Measurements from ENCODE around the gene CYBA. TPM values are rescaled to one million over a fixed set of nuclear protein-coding genes. Genes with fewer than 3 reads are reported as not detected.

The CYBA gene
- total RNA-seq, 1 donor from 2014 or later = 188 TPM

GRCh38 chr16:88631384-88631783 is 19.5 kb downstream of the CYBA start:
- Histone ChIP-seq H3K27ac (no peak overlapping the region), H3K27me3 (peaks cover 3% of the 10 kb centered on the region), H3K4me3 (no peak overlapping the region), H3K36me3 (peaks cover 0 to 55% of the 10 kb centered on the region in 2 donors), H3K9me3 (no peaks in the 10 kb centered on the region), H3K4me1 (peaks cover 16% of the 10 kb centered on the region)
- TF ChIP-seq POLR2AphosphoS5 (IDR thresholded peaks at IDR 0.05; ENCODE audit: insufficient read depth in 1 of 2, low read depth in 1 of 2) (no peak), POLR2A (IDR thresholded peaks at IDR 0.05) (no peak), CTCF (IDR thresholded peaks at IDR 0.05) (no peak)
- no peak for DNase-seq (ENCODE audit: extremely low spot score in 2 of 2)
- intact Hi-C loops (cut with DNase I) = no loop called here

- intact Hi-C loops (cut with DNase I) = no loop called here
- Histone ChIP-seq H3K9me3 (no peaks in the 10 kb centered on the region), H3K36me3 (peaks cover 0 to 58% of the 10 kb centered on the region in 2 donors), H3K4me3 (no peak overlapping the region), H3K27me3 (no peaks in the 10 kb centered on the region), H3K27ac (no peak overlapping the region), H3K4me1 (peaks cover 16% of the 10 kb centered on the region)
- DNase-seq (ENCODE audit: extremely low spot score in 2 of 2) = no peak
- TF ChIP-seq POLR2A (IDR thresholded peaks at IDR 0.05) = no peak
- no peak for TF ChIP-seq CTCF (IDR thresholded peaks at IDR 0.05)
- no peak for TF ChIP-seq POLR2AphosphoS5 (IDR thresholded peaks at IDR 0.05; ENCODE audit: insufficient read depth in 1 of 2, low read depth in 1 of 2)
Measured at GRCh38 chr16:88630941-88631340, 19.9 kb downstream of the CYBA start.

- intact Hi-C loops (cut with DNase I) = no loop called here
- H3K9me3 ChIP-seq = no peaks in the 10 kb centered on the region
- no peaks in the 10 kb centered on the region for H3K27me3 ChIP-seq
- peaks cover 0 to 63% of the 10 kb centered on the region in 2 donors for H3K36me3 ChIP-seq
- H3K4me3 ChIP-seq = no peak overlapping the region
- H3K27ac ChIP-seq = no peak overlapping the region
- peaks cover 16% of the 10 kb centered on the region for H3K4me1 ChIP-seq
- TF ChIP-seq POLR2A (IDR thresholded peaks at IDR 0.05) (no peak), CTCF (IDR thresholded peaks at IDR 0.05) (no peak), POLR2AphosphoS5 (IDR thresholded peaks at IDR 0.05; ENCODE audit: insufficient read depth in 1 of 2, low read depth in 1 of 2) (no peak)
- DNase-seq (ENCODE audit: extremely low spot score in 2 of 2) = no peak
Measured at GRCh38 chr16:88630433-88630832, 20.4 kb downstream of the CYBA start.

GRCh38 chr16:88629835-88630234 is 21.0 kb downstream of the CYBA start:
- Histone ChIP-seq H3K4me1 (peaks cover 13% of the 10 kb centered on the region), H3K4me3 (no peak overlapping the region), H3K9me3 (no peaks in the 10 kb centered on the region), H3K27ac (no peak overlapping the region), H3K27me3 (no peaks in the 10 kb centered on the region), H3K36me3 (peaks cover 0 to 69% of the 10 kb centered on the region in 2 donors)
- no peak for TF ChIP-seq POLR2AphosphoS5 (IDR thresholded peaks at IDR 0.05; ENCODE audit: insufficient read depth in 1 of 2, low read depth in 1 of 2)
- TF ChIP-seq POLR2A (IDR thresholded peaks at IDR 0.05) = no peak
- no peak for TF ChIP-seq CTCF (IDR thresholded peaks at IDR 0.05)
- no peak for DNase-seq (ENCODE audit: extremely low spot score in 2 of 2)
- intact Hi-C loops (cut with DNase I) = no loop called here

- no peaks in the 10 kb centered on the region for H3K27me3 ChIP-seq
- no peak overlapping the region for H3K4me3 ChIP-seq
- no peaks in the 10 kb centered on the region for H3K4me1 ChIP-seq
- H3K36me3 ChIP-seq = peaks cover 0 to 82% of the 10 kb centered on the region in 2 donors
- intact Hi-C loops (cut with DNase I) = no loop called here
- DNase-seq (ENCODE audit: extremely low spot score in 2 of 2) = no peak
- H3K9me3 ChIP-seq = no peaks in the 10 kb centered on the region
- TF ChIP-seq POLR2A (IDR thresholded peaks at IDR 0.05) = no peak
- TF ChIP-seq POLR2AphosphoS5 (IDR thresholded peaks at IDR 0.05; ENCODE audit: insufficient read depth in 1 of 2, low read depth in 1 of 2) = no peak
- TF ChIP-seq CTCF (IDR thresholded peaks at IDR 0.05) = no peak
- H3K27ac ChIP-seq = no peak overlapping the region
Measured at GRCh38 chr16:88628512-88628974, 22.3 kb downstream of the CYBA start.
